HG03469 (cell line): ENCODE measurements around the gene ATP6V1B1.
"Not testable (repeated sequence)": the region's sequence is repeated elsewhere in the genome, so short reads cannot be mapped to it uniquely, and the experiment has no call there.

Source experiments
- ATAC-seq: cut with Tn5 transposase; IDR thresholded peaks from one replicate; pipeline ENCODE4 v1.9.1; 2021; ENCODE audit warnings: mild to moderate bottlenecking, moderate library complexity, moderate number of reproducible peaks; ENCODE audit not compliant: unreplicated experiment

The ATP6V1B1 gene

DNA sequence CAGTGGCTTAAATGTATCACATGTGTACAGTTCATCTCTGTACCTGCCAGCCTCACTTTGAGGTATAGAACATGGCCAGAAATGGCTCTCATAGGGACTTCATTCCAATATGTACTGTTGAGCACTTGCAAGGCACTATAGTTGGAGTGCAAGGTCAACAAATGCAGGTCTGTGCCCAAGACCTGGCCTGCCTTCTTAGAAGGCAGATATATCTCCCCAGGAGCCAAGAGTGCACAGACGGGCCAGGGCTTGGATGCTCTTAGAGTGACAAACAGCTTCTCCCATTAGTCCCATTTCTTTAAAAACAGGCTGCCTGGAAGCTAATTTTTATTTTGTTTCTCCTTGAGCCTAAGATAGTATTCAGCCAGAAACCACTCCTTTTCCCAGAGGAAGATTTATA is 51.7 kb downstream of the ATP6V1B1 start:
- no peak for ATAC-seq

DNA sequence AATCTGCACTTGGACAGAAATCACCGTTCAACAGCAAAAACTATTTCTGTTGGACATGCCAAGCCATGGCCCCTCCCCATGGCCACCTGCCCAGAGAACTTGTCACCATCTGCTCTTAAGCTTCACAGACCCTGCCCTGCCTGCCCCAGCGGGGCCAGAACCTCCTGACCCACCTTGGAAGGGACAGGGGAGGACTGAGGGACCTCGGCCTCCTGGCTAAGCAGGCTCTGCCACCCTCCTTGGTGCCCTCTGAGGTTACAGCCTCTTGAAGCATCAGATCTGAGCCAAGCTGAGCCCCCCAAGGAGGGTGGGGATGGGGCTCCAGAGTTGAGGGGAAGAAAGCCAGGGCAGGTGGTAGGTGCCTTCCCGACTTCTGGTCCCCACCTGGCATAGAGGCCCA is 52.5 kb downstream of the ATP6V1B1 start:
- no peak for ATAC-seq

DNA sequence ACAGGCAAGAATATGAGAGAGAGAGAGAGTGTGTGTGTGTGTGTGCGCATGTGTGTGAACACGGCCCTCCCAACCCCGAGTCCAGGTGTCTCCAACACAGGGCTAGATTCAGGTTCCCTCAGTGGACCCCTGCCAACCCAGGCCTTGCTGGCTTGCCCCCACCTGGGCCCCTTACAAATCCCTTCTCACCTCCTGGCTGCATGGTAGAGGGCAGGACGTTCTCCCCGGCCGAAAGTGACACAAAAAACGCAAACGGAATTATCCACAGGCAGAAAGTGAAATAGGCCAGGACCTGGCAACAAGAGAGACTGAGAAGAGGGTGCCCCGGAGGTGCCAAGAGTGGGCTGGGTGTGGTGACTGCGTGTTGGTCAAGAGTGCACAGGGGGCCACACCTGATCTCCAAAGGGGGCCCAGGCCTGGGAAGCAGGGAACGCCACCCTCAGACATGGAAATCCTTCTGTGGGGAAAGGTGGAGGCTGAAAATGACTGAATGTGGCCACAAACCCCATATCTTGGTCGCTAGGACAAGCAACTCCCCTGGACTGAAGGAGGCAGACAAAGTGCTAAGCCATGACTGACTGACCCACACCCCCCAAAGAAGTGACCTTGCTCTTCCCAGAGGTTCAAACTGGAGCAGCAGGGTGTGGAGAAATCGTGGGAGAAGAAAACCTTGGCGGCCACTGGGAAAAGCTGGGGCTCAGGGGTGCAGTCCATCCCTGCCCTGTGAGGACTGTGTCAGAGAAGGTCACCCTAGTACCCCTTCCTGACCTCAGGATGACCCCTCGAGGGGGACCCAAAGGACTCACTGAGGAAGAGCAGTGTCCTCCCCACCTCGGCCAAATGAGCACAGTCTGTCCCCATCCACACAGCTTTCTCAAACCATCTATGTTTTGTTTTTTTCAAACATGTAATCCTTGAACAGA is 53.3 kb downstream of the ATP6V1B1 start:
- no peak for ATAC-seq

DNA sequence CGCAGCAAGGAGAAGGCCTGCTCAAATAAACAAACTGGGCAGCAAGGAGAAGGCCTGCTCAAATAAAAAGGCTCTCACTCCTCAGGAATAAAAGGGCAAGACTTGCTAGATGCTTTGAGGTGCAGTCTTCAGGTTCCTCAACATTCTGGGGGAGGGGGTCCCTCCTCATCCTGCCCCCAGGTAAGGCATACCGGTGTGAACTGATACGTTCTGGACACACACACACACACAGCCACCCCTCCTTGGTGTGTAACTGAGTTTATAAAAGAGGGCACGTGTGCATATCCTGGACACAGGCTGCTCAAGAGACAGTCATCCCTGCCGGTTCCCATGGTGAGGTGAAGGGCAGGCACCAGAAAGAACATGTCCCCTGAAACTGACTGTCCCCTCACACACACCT is 54.5 kb downstream of the ATP6V1B1 start:
- no peak for ATAC-seq

DNA sequence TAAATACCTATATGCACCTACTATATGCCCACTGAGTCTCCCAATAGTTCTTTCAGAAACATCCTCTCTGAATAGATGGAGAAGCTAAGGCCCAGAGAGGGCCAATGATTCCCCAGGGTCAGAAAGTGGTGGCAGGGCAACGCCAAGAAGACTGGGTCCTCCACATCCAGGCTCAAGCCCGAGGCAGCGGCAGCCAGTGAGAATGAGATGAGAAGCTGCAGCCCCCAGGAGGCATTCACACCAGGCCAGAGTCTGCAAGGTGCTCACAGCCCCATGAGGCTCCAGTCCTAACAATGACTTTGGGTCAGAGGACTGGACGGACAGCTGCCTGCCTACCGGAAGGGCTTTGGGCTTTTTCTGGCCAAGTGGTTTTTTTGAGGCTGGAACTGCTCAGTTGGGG is 55.4 kb downstream of the ATP6V1B1 start:
- no peak for ATAC-seq

DNA sequence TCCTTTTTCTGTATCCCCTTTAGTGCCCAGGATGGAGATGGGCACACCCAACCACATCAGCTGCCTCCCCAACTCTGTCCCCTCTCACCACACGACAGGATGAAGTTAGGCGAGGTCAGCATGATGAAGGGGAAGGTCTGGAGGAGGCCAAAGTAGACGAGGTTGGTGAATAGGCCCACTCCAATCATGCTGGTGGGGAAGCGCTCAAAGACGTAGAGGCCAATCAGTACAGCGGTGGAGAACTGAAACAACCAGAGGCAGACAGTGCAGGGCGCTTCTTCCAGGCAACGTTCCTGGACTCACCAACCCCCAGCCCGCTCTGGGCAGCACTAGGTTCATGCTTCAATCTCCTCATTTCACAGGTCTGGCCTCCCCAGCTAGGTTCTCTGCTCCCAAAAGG is 56.0 kb downstream of the ATP6V1B1 start:
- no peak for ATAC-seq

DNA sequence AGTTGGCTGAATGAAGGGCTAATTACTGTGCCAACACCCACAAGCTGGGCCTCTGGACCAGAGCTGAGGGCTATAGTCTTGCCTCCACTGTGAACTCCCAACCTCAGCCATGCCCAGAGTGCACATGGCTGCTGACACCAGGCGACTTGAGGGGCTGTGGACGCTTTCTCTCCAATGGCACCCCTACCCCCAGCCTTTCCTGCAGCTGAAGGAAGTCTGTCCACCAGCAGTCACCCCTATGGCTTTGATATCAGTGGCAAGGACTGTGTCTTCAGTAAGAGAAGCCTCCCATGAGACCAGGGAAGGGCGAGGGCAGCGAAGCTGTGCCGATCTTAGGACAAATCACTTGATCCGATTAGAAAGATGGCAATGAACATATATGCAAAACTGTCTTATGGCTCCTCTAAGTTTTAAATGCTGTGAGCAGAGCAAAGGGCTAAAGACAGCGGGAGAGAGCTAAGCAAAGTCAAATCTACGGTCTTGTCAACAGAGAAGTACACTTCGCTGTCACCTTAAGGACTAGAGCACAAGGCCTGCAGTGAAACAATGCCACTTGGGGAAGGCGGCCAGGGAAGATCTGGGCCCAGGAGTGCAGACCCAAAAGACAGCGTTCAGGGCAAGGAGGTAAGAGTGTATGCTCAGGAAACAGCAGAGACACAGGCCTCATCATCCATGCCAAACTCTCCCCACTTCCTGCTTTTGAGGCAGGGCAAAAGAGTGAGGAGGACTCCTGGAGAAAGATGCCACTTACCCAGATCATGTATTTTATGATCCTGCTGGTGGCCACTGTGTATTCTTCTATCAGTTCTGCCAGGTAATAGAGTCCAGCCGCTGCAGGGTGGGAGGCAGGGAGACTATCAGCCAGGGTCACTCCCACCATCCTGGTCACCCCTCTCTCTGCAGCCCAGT is 57.5 kb downstream of the ATP6V1B1 start:
- no peak for ATAC-seq

DNA sequence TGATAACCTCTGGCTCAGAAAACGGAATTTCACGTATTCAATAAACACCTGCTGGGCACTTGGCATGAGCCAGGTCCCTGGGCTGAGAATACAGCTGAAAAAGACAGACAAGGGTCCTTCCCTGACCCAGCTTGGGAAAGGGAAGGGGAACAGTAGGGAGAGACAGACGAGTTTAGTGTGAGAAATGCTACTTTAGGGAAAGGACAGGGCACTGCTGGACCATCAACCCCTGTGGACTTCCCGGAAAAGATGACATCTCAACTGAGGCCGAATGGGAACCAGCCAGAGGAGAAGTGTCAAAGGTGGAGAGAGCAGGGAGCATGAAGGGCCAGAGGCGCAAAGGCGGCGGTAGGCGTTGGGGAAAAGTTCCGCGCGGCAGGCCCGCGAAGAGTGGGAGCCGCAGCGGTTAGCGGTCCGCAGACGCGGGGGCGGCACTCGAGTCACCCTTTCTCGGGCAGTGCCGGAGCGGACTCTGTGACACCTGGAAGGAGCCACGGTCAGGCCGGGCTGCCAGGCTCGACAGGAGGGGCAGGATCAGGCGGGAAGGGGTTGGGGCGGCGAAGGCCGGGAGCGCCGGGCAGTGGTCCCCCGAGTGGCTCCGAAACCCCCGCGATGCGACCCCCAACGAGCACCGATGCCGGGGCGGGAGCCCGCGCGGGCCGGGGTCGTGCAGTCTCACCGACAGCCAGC is 58.5 kb downstream of the ATP6V1B1 start:
- no peak for ATAC-seq

DNA sequence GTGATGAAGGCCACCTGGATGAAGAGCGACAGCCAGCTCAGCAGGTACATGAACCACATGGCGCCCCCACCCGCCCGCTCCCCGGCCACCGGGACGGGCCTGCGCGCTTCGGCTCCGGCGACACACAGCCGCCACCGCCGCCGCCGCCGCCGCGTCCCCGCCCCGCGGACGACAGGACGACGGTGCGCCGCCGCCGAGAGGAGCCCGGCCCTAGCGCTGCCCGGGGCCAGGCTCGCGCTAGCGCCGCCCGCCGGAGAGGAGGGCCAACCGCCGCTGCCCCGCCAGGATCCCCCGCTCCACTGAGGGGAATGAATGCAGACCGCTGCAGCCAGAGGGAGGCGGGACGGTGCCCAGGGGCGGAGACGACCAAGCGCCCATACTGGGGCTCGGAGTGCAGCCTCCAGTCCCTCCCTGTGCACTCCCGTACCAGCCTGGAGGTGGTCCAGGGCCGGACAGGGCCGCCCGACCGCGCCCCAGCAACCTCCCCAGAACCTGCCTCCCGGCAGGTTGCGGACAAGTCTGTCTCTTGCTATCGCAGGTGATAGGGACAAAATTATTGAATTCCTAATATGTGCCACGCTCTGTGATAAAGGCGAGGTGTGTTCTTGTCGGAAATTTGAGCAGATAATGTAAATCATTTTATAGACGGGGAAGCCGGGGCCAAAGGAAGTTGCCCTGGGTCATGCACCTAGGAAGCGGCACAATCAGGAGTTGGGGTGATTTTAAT is 59.2 kb downstream of the ATP6V1B1 start, which contains the start of gene TEX261:
Gene TEX261, minus strand, starts transcription at position 175 of the 727 bp plus-strand sequence. Its CDS starts 116 bp downstream, at position 59.
- ATAC-seq, result peak; percentile 93

DNA sequence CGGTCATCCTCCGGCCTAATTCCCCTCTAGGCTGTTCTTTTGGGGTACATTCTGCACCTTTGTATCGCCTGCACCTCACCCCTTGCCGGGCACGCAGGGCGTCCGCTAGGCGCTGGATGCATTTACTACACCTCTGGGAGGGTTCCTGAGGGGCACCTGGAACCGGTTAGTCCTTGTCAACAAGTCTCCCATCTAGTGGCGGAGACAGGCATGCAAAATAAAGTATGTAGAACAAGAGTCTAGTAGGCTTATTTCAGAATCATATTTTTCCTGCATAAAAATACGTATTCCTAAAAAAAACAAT is 59.7 kb downstream of the ATP6V1B1 start:
- ATAC-seq, result peak; percentile 34

DNA sequence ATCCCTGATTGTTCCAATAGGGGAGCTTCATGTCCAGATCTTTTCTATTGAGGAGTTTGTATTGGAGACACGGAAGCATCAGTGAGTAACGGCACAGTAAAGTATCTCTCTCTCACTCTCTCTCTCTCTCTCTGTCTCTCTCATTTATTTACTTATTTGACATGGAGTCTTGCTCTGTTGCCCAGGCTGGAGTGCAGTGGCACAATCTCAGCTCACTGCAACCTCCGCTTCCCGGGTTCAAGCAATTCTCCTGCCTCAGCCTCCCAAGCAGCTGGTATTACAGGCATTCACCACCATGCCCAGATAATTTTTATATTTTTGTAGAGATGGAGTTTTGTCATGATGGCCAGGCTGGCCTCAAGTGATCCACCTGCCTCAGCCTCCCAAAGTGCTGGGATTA is 63.2 kb downstream of the ATP6V1B1 start:
- ATAC-seq, result not testable (repeated sequence)

DNA sequence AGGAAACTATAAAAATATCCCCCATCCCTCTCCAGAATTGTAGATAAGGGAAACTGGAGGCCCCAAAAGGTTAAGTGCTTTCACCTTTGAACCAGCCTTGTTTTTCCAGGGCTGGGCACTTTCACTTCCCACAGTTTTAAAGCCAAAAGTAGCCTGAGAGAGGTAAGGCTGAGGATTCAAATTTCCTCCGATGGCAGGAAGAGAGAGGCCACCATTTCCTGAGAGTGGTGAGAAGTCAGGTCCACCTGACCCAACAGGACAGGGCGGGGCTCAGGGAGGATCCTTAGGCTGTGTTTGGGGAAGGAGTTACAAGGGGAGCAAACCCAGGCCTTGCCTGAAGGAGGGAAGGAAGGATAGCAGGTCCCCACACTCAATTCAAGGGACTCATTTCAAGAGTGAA is 63.7 kb downstream of the ATP6V1B1 start:
- no peak for ATAC-seq

DNA sequence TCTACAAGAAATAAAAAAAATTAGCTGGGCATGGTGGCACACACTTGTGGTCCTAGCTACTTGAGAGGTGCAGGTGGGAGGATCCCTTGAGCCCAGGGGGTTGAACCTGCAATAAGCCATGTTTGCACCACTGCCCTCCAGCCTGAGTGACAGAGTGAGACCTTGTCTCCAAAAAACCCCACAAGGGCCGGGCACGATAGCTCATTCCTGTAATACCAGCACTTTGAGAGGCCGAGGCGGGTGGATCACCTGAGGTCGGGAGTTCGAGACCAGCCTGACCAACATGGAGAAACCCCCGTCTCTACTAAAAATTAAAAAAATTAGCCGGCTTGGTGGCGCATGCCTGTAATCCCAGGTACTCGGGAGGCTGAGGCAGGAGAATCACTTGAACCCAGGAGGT is 64.2 kb downstream of the ATP6V1B1 start:
- ATAC-seq, result not testable (repeated sequence)

DNA sequence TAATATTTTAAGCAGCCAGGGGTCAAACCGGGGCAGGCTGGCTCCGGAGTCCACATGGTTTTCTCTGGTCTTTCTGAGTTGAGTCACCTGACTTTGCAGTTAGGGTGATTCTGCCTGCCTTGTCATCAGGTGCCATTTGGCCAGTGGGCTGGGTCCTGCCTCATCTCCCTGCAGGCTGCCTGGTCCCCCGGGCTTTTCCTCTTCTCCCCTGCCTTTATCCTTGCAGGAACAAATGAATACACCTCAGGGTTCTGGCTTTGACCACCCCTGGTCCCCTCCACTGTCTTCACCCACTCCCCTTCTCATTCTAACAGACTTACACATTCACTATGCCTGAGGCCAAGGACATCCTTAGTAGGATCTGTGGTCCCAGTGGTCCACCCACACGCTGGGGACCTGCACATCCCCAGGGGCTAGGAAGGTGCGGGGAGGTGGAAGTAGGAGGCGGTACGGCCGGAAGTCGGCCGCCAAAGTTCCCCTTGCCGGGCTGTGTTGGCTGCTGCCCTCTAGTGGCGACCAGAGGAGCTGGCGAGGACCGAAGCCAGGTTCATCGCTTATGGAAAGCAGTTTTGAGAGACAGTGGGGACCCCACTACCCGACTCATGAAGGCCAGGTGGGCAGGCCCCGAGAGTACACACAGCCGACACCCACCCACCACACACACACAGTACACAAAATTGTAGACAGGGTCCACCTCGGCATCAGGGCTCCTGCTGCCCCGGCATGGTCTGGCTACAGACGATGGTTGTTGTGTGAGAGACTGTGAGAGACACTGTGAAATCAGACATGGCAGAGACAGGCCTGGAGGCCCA is 65.3 kb downstream of the ATP6V1B1 start:
- ATAC-seq, result no peak

DNA sequence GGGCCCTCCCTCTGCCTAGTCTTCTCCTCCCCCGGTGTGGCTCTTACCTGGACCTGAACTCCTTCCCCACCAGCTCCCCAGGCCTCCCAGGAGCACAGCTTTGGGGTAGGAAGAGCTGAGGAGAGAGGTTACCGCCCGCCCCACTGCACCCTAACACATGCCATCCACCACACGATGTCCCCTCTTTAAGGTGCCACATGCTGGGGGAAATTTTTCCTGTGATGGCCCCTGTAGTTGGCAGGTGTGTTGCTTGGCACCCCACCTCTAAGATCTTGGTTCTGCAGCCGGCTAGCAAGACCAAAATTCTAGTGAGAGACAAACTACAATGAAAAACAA is 65.9 kb downstream of the ATP6V1B1 start:
- ATAC-seq, result no peak

DNA sequence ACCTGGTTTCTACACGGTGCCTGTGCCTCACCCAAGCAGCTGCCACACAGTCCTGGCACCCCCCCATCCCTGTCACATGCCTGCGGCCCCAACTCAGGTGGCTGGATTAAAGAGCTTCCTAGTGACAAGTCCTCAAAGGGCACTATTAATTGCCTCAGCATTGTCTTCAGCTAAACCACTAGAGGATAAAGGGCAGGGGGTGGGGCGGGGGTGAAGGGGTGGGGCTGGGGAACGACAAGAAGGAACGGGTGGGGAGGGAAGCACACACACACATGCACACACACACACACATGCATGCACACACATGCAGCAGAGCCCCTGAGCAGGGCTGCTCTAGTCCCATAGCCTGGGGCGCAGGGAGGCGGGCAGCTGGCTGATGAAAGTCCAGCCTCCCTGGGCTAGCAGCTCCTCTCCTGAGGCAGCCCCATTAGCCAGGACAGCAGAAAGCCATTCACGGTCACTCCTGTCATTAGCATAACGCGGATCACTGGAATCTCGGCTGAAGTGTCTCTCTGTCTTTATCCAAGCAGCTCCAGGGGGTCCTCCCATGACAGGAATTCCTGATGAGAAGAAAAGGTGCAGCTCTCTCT is 66.4 kb downstream of the ATP6V1B1 start:
- no peak for ATAC-seq

DNA sequence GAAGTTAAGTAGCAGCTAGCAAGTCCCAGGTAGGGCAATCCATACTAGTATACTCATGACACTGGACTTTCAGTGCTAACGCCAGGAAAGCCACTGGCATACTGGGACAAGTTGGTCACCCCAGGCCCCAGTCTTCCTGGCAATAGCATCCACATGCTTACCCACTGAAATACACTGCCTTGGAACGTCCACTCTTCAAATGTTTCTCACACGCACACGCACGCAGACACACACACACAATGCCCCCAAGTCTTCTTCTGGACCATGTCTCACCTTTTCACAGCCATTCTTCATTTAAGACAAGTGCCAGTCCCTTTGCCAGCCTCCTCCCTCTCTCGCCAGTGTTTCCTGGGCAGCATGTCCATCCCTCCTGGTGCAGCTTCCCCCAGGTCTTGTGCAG is 67.7 kb downstream of the ATP6V1B1 start:
- no peak for ATAC-seq

DNA sequence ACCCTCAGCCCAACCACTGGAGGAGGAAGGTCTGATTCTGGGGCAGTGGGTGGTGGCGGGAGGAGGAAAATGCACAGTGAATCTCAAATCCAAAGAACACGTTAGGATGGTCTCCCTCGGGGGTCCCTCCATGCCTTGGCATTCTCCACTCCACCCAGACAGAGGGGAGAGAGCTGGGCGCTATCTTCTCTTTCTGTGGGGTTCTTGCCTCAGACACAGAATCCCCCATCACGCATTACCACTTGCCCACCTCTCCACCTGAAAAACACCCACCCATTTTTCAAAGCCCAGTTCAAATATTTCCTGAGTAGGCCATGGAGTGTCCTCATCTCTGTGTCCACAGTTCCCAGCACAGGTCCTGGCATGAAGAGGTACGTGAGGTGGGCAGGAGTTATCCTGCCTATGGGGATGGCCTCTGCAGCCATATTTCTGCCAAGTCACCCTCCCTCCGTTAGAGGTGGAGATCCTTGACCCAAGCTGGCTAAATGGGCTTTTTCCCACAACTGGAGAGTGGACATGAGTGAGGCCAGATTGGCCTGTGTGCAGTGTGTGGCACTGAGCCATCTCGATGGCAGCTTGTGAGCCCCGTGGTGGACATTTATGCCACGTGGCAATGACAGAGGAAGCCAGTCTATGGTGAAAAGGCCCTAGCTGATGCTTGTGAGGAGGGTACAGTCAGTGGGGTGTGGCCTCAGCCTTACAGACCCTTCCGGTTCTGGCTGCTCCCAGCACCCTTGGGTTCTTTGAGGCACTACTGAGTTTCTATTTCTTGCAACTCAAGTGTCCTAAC is 68.5 kb downstream of the ATP6V1B1 start:
- ATAC-seq, result no peak

DNA sequence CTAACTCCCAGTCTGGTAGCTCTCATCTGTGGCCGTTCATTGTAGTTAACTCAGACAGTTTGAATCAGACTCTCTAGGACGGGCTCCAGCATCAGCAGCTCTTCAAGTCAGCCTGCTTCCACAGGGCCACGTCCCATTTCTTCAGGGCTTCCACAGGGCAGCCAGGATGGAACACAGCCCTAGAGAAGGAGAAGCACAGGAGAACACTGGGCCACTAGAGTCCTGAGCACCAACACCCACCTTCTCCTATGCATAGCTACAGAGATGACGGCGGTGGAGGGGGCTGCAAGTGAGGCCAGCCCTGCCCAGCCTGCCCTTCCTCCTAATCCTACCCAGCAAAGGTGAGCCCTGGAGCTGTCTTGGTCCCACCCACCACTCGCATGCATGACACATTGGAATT is 69.2 kb downstream of the ATP6V1B1 start:
- ATAC-seq, result no peak
